Measurements from ENCODE around the gene KCNG1.
A peak's percentile ranks its signal among the peaks of the same experiment; 100 is the strongest.
"Not testable (repeated sequence)": the region's sequence is repeated elsewhere in the genome, so short reads cannot be mapped to it uniquely, and the experiment has no call there.

The KCNG1 gene, protein sequence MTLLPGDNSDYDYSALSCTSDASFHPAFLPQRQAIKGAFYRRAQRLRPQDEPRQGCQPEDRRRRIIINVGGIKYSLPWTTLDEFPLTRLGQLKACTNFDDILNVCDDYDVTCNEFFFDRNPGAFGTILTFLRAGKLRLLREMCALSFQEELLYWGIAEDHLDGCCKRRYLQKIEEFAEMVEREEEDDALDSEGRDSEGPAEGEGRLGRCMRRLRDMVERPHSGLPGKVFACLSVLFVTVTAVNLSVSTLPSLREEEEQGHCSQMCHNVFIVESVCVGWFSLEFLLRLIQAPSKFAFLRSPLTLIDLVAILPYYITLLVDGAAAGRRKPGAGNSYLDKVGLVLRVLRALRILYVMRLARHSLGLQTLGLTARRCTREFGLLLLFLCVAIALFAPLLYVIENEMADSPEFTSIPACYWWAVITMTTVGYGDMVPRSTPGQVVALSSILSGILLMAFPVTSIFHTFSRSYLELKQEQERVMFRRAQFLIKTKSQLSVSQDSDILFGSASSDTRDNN

DNA sequence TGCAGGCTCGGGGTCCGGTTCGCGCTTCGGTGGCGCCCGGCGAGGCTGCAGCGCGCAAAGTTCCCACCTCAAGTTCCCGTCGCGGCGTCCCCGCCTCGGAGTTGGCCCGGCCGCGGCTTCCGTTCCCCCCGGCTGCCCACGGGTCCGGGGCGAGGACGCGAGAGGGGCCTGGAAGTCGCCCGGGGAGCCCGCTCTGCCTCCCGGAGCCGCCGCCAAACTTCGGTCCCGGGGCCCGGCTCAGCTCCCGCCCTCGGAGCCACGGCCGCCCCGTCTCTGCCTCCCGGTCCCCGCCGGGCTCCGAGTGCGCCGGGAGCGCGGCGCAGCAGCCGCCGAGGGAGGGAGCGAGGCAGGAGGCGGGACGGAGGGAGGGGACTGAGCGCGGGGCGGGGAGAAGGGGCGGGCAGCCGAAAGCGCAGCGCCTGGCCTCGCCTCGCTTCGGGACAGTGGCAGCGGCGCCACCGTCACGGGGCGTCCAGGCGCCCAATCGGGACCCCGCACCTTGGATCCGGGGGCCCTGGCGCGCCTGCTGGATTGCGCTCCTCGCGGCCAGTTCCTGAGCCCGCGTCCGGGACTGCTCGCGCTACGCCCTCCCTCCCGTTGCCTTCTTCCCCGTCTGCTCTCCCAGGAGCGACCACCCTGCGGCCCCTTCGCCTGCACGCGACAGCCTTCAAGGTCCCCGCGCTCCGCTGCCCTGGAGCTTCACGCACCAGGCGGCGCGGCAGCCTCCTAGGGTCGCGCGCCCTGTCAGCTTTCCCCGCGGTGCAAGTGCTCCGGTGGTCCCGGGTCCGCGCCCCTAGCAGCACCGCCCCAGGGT lies at the start of gene KCNG1:
KCNG1 (minus strand) TSS at position 305 of the 814 bp plus-strand sequence. CDS start 12,769 bp downstream, outside the sequence.
- peak in 1 of 3 donors; percentile 34 for DNase-seq (ENCODE audit: low read depth in 3 of 3, low spot score in 1 of 3)

DNA sequence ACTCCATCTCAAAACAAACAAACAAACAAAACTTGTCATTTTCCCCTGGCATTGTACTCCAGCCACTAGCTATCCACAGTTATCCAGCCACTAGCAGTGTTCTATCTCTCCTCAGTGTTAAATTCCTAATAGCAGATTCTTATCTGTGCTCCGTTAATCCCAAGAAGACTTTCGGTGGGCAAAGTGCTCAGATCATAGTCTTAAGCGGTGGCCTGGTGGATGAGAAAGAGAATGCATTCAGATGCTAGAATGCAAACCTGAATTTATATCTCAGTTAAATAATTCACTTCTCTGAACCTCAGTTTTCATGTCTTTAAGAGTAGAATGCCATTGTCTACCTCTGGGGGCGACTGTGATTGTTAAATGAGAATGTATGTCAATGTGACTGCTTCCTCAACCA lies 47.7 kb upstream of the KCNG1 start:
- DNase-seq (ENCODE audit: low read depth in 3 of 3, low spot score in 1 of 3) = no peak

DNA sequence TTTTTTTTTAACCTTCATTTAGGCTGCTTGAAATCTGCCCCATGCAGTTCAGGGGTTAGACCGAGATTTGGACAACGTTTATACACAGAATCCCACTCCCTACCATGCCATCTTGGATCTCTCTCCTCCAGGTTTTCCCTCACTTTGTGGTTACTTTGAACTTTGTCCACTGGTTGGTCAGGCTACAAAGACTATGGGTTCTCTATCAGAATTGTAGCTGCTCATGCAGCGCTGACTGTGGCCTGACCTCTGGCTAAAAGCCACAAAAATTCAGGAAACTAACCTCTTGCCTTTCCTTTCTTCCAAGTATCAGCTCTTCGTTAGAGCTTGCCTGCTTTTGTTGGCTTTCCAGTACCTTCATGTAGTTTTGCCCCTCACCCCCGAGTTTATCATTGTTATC lies 44.9 kb upstream of the KCNG1 start:
- no peak for DNase-seq (ENCODE audit: low read depth in 3 of 3, low spot score in 1 of 3)

DNA sequence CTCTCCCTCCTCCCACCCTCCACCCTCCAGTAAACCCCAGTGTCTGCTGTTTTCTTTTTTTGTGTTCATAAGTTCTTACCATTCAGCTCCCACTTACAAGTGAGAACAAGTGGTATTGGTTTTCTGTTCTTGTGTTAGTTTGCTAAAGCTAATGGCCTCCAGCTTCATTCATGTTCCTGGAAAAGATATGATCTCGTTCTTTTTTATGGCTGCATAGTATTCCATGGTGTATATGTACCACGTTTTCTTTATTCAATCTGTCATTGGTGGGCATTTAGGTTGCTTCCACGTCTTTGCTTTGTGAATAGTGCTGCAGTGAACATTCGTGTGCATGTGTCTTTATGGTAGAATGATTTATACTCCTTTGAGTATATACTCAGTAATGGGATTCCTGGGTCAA lies 42.7 kb upstream of the KCNG1 start:
- DNase-seq (ENCODE audit: low read depth in 3 of 3, low spot score in 1 of 3) = no peak

DNA sequence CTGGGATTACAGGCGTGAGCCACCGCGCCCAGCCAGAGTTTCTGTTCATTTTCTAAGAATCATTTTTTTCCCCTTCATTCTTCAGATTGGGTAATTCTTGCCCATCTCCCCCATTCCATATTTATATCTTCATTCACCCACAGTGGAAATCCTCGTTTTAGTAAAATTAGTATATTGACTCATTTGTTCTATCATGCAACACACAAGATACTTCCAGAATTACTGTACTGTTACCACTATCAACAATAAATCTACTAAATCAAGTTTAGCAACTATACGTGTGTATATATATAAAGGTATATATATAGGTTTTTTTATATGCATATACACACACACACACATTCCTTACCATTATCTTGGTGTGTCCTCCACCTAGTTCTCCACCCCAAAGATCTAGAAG lies 41.2 kb upstream of the KCNG1 start:
- DNase-seq (ENCODE audit: low read depth in 3 of 3, low spot score in 1 of 3) = no peak

DNA sequence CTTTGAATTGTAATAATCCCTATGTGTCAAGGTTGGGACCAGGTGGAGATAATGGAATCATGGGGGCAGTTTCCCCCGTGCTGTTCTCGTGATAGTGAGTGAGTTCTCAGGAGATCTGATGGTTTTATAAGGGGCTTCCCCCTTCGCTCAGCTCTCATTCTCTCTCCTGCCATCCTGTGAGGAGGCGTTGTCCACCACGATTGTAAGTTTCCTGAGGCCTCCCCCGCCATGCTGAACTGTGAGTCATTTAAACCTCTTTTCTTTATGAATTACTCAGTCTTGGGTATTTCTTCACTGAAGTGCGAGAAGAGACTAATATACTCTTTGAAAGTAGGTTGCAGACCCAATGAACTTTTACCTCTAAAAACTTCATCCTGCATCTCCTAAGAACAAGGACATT lies 39.2 kb upstream of the KCNG1 start:
- no peak for DNase-seq (ENCODE audit: low read depth in 3 of 3, low spot score in 1 of 3)

DNA sequence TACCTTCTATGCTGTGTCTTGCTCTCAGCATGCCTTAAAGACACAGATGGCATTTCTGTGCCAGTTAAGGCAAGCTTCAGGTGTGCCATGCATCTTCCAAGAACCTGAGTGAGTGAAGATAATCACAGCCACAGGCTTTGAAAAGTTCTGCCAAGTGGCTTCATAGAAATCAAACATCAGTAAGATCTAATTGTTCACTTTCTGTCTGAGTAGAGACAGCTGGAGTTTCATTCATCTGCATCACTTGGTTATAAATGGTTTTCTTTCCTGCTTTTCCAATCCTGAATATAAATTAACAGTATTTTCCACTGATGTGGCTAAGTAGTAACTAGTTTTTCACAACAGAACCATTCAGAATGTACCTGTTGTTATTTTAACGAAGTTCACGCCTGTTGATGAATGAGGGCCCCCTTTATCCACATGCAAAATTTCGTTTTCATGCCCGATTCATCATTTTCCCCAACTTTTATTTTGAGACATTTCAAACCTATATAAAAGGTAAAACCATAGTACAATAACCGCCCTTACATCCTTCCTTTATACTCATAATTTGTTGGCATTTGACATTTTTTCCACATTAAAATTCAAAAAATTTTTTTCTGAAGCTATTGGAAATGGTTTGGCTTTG lies 38.6 kb upstream of the KCNG1 start:
- DNase-seq (ENCODE audit: low read depth in 3 of 3, low spot score in 1 of 3) = no peak

DNA sequence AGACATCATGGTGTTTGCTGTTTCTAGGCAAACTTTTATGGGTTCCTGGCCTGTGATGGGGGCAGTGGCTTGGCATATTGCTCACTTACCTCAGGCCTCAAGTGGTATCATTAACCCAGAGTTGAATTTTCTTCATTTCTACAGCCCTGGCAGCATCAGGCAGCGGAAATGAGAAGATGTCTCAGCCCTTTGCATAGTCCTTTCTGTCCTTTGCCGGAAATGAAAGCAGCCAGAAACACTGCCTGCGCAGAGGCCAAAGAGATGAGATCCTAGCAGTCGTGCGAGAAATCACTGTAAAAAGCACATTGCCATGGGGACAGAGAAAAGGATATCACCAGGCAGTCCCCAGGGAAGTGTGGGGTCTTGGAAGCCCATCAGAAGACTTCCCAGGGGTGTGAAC lies 37.4 kb upstream of the KCNG1 start:
- no peak for DNase-seq (ENCODE audit: low read depth in 3 of 3, low spot score in 1 of 3)

DNA sequence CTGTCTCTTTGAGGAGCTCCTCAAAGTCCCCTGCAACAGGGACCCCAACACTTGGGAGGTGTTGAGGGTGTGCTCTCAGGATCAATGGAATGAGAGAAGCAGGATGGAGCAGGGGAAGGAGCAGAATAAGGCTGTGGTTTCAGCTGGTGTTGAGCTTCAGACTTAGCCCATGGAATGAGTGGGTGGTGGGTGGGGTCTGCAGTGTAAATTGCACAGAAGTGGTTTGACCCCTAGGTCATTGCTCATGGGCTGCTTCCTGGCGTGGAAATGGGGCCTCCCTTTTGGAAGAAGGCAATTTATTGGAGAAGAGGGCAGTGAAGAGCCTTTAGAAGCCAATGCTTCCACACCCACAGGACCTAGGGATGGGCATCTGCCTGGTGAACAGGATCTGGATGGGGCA lies 37.0 kb upstream of the KCNG1 start:
- DNase-seq (ENCODE audit: low read depth in 3 of 3, low spot score in 1 of 3) = no peak

DNA sequence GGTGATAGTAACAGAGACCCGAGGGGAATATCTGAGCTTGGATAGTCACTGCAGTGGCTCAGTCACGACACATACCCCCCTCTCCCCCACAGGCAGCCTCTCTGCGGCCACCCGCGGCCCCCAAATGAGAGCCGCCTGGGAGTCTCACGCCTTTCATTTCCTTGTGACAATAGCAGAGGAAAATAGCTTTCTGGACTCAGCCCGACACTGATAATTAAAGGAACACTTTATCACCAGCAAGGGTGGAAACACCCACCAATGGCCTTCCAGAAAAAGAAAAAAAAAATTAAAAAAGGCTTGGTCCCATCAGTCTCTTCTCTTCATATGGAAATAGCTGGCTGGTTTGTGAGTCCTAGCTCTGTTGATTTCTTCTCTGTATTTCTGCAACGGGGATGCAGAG lies 35.1 kb upstream of the KCNG1 start:
- DNase-seq (ENCODE audit: low read depth in 3 of 3, low spot score in 1 of 3) = no peak

DNA sequence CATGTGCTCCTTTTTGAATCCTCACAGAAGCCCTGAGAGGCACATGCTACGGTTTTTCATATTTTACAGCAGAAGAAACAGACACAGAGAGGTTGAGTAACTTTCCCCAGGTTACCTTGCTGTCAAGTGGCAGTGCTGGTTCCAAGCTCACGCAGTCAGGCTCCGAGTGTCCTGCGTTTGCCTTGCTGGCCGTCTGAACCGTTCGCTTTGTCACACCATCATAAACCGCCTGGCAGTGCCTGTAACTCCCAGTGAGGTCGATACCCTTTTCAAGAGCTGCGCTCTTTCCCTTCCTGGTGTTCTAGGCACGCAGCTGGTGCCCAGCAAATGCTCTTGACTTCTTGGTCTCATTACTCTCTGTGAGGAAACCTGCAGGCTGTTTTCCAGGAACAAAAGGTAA lies 31.3 kb upstream of the KCNG1 start:
- no peak for DNase-seq (ENCODE audit: low read depth in 3 of 3, low spot score in 1 of 3)

DNA sequence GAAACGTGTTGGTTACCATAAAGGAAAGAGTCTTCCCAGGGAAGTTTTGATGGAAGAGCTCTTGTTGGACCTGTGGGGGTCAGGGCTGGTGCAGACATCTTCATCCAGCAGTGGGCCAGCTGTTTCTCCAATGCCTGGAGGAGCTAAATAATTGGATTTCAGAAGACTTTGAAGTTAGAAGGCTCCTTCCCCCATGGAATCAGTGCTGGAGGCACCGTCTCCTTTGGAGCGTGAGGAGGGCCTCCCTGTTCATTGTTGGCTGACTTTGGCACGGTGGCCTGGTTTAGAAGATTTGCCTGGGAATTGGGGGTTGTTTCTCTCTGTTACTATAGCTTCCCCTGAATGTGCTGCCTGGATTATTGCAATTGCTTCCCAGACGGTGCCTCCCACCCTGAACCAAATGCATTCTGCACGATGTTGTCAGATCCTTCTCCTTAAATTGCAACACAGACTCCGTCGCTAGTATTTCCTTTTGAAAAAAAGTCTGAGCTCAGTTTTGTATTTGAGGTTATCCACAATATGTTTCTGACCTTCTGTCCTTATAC lies 27.7 kb upstream of the KCNG1 start:
- DNase-seq (ENCODE audit: low read depth in 3 of 3, low spot score in 1 of 3) = no peak

DNA sequence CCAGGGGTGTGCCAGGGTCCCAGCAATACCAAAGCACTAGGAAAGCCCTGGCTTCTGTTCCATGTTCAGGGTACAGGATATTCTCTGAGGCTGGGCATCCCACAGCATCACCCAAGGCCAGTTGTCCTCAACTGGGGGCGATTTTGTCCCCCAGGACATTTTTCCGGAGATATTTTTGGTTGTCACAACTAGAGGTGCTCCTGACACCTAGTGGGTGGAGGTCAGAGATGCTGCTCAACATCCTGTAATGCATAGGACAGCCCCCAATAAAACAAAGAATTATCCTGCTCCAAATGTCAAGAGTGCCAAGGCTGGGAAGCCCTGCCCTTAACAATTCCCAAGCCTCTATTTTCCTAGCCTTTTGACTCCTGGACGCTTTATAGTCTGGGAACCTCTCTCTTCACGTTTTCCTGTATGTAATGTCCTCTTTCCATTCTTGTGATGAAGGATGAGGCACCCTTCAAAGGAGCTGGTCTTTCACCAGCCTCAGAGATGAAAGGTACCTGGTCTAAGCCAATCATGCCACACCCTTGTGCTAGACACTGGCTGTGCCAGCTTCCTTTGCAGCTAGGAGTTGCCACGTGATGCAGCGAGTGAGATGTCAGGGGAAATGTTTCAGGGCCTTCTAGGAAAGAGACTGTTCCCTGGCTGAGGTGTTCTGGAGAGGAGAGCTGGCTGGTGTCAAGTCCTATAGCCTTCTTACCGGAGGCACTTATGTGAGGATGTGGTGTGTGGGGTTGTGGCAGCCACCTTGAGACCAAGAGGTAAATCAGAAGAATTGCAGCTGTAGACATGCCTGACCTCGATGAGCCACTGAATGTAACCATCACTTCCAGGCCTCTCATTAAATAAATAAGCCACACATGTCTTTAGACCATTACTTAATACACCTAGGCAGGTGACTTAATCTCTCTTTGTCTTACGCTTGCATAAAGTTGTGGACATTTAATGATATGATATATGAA lies 23.4 kb upstream of the KCNG1 start:
- DNase-seq (ENCODE audit: low read depth in 3 of 3, low spot score in 1 of 3) = no peak

DNA sequence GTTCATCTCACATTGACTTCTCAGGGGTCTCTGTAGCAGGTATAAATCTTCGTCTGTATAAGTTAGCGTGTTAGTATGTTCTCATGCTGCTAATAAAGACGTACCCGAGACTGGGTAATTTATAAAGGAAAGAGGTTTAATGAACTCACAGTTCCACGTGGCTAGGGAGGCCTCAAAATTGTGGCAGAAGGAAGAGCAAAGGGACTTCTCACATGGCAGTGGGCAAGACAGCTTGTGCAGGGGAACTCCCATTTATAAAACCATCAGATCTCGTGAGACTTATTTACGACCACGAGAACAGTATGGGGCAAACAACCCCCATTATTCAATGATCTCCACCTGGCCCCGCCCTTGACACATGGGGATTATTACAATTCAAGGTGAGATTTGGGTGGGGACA lies 22.6 kb upstream of the KCNG1 start:
- not testable (repeated sequence) for DNase-seq (ENCODE audit: low read depth in 3 of 3, low spot score in 1 of 3)

DNA sequence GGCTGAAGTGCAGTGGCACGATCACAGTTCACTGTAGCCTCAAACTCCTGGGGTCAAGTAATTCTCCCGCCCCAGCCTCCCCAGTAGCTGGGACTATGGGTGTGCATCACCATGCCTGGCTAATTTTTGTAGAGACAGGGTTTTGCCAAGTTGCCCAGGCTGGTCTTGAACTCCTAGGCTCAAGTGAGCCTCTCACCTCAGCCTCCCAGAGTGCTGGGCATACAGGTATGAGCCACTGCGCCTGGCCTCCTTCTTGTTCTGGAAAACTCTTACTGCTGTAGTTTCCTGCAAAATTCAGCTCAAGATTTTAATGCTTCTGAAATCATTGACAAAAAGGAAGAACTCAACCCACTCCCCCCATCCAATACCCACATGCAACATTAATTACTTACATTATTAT lies 21.9 kb upstream of the KCNG1 start:
- DNase-seq (ENCODE audit: low read depth in 3 of 3, low spot score in 1 of 3) = no peak

DNA sequence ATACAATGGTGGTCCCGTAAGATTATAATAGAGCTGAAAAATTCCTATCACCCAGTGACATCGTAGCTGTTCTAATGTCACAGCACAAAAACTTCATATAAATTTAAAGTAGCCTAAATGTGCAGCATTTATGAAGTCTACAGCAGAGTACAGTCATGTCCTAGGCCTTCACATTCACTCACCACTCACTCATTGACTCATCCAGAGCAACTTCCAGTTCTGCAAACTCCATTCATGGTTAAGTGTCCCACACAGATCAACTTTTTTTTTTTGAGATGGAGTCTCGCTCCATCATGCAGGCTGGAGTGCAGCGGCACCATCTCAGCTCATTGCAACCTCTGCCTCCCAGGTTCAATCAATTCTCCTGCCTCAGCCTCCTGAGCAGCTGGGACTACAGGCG lies 20.9 kb upstream of the KCNG1 start:
- DNase-seq (ENCODE audit: low read depth in 3 of 3, low spot score in 1 of 3) = no peak

DNA sequence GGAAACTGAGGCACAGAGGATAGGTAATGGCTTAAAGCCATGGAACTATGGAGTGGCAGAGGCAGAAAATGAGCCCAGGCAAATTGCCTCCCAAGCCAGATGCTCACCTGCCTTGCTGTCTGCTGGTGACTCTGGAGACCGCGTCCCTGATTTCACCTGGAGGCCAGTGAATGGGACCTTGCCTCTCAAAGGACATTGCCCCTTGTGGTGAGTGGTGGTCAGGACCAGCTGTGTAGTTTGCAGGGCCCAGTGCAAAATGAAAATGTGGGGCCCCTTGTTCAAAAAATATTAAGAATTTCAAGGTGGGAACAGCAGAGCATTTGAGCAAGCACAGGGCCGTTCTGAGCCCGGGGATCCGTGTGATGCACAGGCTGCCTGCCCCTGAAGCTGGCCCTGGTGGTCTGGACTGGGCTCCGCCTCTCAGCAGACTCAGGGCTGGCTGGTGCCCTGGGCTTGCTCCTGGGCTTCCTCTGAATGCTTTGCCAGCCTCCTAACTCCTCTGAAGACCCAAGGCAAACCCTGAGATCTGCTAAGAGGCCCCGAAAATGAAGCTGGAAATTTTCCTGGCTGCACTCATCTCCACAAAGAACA lies 19.8 kb upstream of the KCNG1 start:
- DNase-seq (ENCODE audit: low read depth in 3 of 3, low spot score in 1 of 3) = no peak

DNA sequence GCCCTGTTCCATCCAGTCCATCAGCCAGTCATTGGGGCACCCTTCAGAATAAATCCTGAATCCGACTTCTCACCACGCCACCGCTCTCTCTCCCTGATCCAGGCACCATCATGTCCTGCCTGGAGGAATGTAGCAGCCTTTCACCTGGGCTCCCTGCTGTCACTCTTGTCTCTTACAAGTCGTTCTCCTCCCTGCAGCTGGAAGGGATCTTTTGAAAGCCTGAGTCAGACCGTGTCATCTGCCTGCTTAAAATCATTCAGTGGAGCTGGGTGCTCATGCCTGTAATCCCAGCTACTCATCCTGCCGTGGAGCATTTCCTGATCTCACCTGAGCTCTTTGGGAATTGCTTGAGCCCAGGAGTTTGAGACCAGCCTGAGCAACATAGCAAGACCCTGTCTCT lies 19.2 kb upstream of the KCNG1 start:
- DNase-seq (ENCODE audit: low read depth in 3 of 3, low spot score in 1 of 3) = no peak

DNA sequence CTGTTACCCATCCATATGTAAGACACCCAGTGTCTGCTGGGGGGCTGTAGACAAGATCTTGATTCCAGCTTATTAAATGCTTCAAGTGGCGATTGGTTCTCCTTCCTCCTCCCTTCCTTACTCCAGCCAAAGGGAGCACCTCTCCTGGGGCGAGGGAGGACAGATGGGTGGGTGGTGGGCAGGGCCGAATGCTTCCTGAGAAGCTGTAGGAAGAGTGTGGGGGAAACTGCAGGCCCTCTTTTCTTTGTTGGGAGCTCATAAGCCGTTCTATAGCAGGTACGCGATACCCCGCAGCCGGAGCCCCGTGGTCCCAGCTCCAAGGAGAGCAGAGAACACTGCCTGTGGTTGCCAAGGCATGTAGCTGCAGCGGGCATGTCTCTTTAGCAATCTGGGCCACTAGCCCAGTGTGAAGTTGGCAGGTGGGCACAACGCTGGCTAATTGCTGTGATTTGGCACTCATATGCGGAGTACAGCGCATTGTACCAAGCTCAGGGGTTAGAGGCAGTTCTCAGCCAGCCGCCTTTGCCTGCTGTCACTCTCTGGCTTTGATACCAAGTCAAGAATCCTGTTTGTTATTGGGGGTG lies 14.7 kb upstream of the KCNG1 start:
- DNase-seq (ENCODE audit: low read depth in 3 of 3, low spot score in 1 of 3) = no peak

Data from stimulated activated CD4-positive, alpha-beta T cell treated with anti-CD3 and anti-CD28 coated beads, TNF-alpha, amount 100 ng/mL, for 1 hour (primary cell).